Fibroblast of lung (primary cell): ENCODE results near the gene DOK3. TPM values are rescaled to one million over a fixed set of nuclear protein-coding genes. Genes with fewer than 3 reads are reported as not detected.
A peak's percentile ranks its signal among the peaks of the same experiment; 100 is the strongest.

Experiments used
- DNase-seq, 2 donors: peaks; one replicate each; pipeline versions ENCODE4 v3.0.0 to v3.0.0-alpha.2; 2010; ENCODE audit warnings: low read depth in 2 of 2
- H2AFZ ChIP-seq: 2 replicates; pipeline ENCODE4 v1.5.1; 2012; ENCODE audit warnings: low read length, control low read depth, inconsistent platforms
- H3K27ac ChIP-seq: 2 replicates; pipeline ENCODE4 v1.5.1; 2011; ENCODE audit warnings: low read length, control low read depth; ENCODE audit not compliant: insufficient read depth
- H3K27me3 ChIP-seq: 2 replicates; pipeline ENCODE4 v1.5.1; 2011; ENCODE audit warnings: mild to moderate bottlenecking, low read length; ENCODE audit not compliant: control insufficient read depth, insufficient read depth
- H3K36me3 ChIP-seq: 2 replicates; pipeline ENCODE4 v1.5.1; 2011; ENCODE audit warnings: low read length; ENCODE audit not compliant: control insufficient read depth, insufficient read depth
- H3K4me1 ChIP-seq: 2 replicates; pipeline ENCODE4 v1.5.1; 2011; ENCODE audit warnings: low read length; ENCODE audit not compliant: control insufficient read depth, insufficient read depth; ENCODE audit errors: extremely low read depth
- H3K4me2 ChIP-seq: 2 replicates; pipeline ENCODE4 v1.5.1; 2011; ENCODE audit warnings: low read length, control low read depth; ENCODE audit not compliant: insufficient read depth; ENCODE audit errors: extremely low read depth
- H3K4me3 ChIP-seq, 4 experiments: fragments of 200-600 bp in 1 of 4; sonication (generic) in 1 of 4; replicated peaks in 1 of 4; 2 replicates each; pipeline ENCODE4 v1.5.1; 2011 to 2016; ENCODE audit warnings: low read length in 4 of 4, low read depth in 3 of 4, mild to moderate bottlenecking in 3 of 4, control low read depth in 2 of 4, inconsistent platforms in 1 of 4, mixed read lengths in 1 of 4; ENCODE audit not compliant: insufficient read depth in 1 of 4; ENCODE audit errors: control extremely low read depth in 1 of 4
- H3K79me2 ChIP-seq: 2 replicates; pipeline ENCODE4 v1.5.1; 2012; ENCODE audit warnings: mild to moderate bottlenecking, low read length, inconsistent platforms; ENCODE audit not compliant: control insufficient read depth, insufficient read depth
- H3K9ac ChIP-seq: 2 replicates; pipeline ENCODE4 v1.5.1; 2011; ENCODE audit warnings: mild to moderate bottlenecking, low read length, control low read depth; ENCODE audit not compliant: insufficient read depth
- H3K9me3 ChIP-seq: 2 replicates; pipeline ENCODE4 v1.5.1; 2012; ENCODE audit warnings: low read depth, low read length; ENCODE audit not compliant: control insufficient read depth, insufficient read depth
- H4K20me1 ChIP-seq: 2 replicates; pipeline ENCODE4 v1.5.1; 2011; ENCODE audit warnings: low read length; ENCODE audit not compliant: control insufficient read depth, insufficient read depth; ENCODE audit errors: extremely low read depth
- EZH2 ChIP-seq: IDR thresholded peaks from 2 replicates; pipeline ENCODE4 v1.5.1; 2012; ENCODE audit warnings: low read length, control low read depth, mild to moderate bottlenecking; ENCODE audit errors: missing control alignments
- polyA plus RNA-seq, 2 donors: library from polyadenylated mRNA; depleted of rRNA in 1 of 2; stranded (reverse) in 1 of 2; unstranded in 1 of 2; fragments of >200 nt; gene quantifications; 2 replicates each; pipeline ENCODE4 v1.2.1, GENCODE V29; 2011 to 2012; ENCODE audit warnings: missing spikeins in 1 of 2
- total RNA-seq: library from RNA; depleted of rRNA; stranded (reverse); fragments of >200 nt; gene quantifications from 2 replicates; pipeline ENCODE4 v1.2.1, GENCODE V29; 2014
- TF ChIP-seq, protein P1 (sequence below), 2 donors: IDR thresholded peaks in 1 of 2; conservative IDR thresholded peaks in 1 of 2; 1 replicate in 1 of 2; 2 replicates in 1 of 2; pipeline ENCODE4 v1.5.1; 2011 to 2012; ENCODE audit warnings: low read length in 2 of 2, control low read depth in 1 of 2, inconsistent platforms in 1 of 2, low read depth in 1 of 2, mild to moderate bottlenecking in 1 of 2

Gene DOK3
- total and polyA plus RNA-seq, 2 donors (not counting 1 experiment from before 2014, with no cell fraction given): 0.99 to 1.5 TPM

DNA sequence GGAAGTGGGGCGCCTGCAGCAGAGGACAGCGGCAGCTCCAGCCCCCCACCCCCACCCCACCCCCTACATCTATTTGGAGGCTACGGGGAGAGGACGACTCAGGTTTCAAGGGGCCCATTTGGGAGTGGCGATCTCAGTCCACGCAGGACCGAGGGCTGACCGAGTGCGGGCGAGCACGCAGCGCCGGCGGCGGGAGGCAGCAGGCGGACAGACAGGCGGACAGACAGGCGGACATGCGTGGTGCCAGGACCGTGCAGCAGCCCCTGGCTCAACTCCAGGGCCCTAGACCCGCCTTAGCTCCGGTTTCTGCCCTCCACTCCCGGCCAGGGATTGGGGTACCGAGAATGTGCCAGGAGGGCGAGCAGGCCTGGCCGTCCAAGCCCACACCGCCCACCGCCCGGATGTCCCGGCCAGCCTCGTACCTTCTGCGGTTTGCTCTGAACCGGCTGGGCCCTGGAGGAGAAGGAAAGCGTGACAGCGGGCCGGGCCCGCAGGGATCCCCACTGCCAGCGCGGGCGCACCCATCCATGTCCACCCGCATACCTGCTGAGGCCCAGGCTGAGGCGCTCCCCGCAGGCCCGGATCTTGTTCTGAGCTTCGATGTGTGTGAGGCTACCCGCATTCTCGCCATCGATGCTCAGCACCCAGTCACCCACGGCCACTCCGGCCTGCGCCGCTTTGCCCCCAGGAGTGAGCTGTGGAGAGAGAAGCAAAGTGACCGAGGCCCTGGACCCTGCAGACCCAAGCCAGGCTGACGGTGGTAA, 17.5 kb downstream of the DOK3 start:
- no peak overlapping the region for H3K4me2 ChIP-seq
- no peak overlapping the region for H3K4me3 ChIP-seq
- H3K4me1 ChIP-seq: peaks cover 31% of the 10 kb centered on the region
- no peaks in the 10 kb centered on the region for H3K9me3 ChIP-seq
- no peak overlapping the region for H2AFZ ChIP-seq
- H4K20me1 ChIP-seq: no peaks in the 10 kb centered on the region
- peak overlapping the region; percentile 93 for H3K27ac ChIP-seq
- no peak for DNase-seq
- H3K36me3 ChIP-seq: peaks cover 69% of the 10 kb centered on the region
- no peaks in the 10 kb centered on the region for H3K27me3 ChIP-seq
- no peak overlapping the region for H3K9ac ChIP-seq
- H3K79me2 ChIP-seq: peaks cover 54% of the 10 kb centered on the region
- no peak for TF ChIP-seq EZH2
- TF ChIP-seq, protein P1, sequence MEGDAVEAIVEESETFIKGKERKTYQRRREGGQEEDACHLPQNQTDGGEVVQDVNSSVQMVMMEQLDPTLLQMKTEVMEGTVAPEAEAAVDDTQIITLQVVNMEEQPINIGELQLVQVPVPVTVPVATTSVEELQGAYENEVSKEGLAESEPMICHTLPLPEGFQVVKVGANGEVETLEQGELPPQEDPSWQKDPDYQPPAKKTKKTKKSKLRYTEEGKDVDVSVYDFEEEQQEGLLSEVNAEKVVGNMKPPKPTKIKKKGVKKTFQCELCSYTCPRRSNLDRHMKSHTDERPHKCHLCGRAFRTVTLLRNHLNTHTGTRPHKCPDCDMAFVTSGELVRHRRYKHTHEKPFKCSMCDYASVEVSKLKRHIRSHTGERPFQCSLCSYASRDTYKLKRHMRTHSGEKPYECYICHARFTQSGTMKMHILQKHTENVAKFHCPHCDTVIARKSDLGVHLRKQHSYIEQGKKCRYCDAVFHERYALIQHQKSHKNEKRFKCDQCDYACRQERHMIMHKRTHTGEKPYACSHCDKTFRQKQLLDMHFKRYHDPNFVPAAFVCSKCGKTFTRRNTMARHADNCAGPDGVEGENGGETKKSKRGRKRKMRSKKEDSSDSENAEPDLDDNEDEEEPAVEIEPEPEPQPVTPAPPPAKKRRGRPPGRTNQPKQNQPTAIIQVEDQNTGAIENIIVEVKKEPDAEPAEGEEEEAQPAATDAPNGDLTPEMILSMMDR (conservative IDR thresholded peaks at IDR 0.05 in 1 of 2, IDR thresholded peaks at IDR 0.05 in 1 of 2; ENCODE audit: low read depth in 1 of 2, low read length in 2 of 2): no peak

DNA sequence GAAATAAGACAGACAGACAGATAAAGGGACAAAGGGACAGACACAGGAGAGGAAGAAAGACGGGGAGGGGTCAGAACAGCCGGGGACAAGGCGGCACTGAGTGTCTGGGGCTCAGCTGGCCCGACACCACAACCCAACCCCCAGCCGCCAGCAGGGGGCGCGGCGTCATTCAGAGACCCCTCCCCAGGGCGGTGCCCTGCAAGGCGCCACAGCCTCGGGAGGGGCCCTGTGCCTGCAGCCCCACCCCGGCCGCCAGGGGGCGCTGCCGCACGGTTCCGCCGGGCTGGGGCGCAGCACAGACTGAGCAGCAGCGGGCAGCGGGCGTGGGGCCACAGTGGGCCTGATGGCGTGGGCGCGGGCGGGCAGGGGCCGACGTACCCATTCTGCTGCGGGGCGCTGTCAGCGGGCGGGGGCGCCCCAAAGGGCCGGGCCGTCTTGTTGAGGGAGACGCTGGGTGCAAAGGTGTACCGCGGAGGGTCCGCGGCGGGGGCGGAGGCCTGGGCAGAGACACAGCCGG, 18.1 kb downstream of the DOK3 start:
- Histone ChIP-seq H3K9ac (no peak overlapping the region), H3K36me3 (peaks cover 71% of the 10 kb centered on the region), H3K4me1 (peaks cover 31% of the 10 kb centered on the region), H3K9me3 (no peaks in the 10 kb centered on the region), H4K20me1 (no peaks in the 10 kb centered on the region), H3K27ac (peak overlapping the region; percentile 20), H3K79me2 (peaks cover 50% of the 10 kb centered on the region), H3K4me2 (no peak overlapping the region), H2AFZ (no peak overlapping the region), H3K27me3 (no peaks in the 10 kb centered on the region), H3K4me3 (no peak overlapping the region)
- TF ChIP-seq, protein P1 (conservative IDR thresholded peaks at IDR 0.05 in 1 of 2, IDR thresholded peaks at IDR 0.05 in 1 of 2; ENCODE audit: low read depth in 1 of 2, low read length in 2 of 2): peak; percentile 50 to 55
- no peak for TF ChIP-seq EZH2
- DNase-seq: peak in 1 of 2 donors; percentile 53

DNA sequence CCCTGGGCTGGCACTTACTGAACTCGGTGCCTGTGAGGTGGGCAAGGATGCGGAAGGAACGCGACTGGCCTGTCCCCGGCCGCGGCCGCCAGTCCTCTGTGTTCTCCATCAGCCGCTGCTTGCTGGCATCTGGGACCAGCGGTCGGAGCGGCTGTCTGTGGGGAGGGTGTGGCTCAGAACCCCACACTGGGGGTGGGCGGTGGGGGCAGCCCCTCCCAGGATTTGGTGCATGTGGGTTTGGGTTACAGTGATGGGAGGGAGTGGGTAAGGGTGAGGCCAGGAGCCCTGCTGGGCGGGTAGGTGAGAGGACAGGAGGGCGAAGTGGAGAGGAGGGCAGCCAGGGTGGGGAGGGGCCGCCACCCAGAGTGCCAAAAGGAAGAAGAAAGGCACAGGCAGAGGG, 18.6 kb downstream of the DOK3 start:
- H3K27ac ChIP-seq: peak overlapping the region; percentile 20
- H3K9me3 ChIP-seq: no peaks in the 10 kb centered on the region
- DNase-seq: no peak
- H3K79me2 ChIP-seq: peaks cover 47% of the 10 kb centered on the region
- H3K27me3 ChIP-seq: no peaks in the 10 kb centered on the region
- no peaks in the 10 kb centered on the region for H4K20me1 ChIP-seq
- peaks cover 72% of the 10 kb centered on the region for H3K36me3 ChIP-seq
- no peak overlapping the region for H3K9ac ChIP-seq
- no peak overlapping the region for H2AFZ ChIP-seq
- peaks cover 31% of the 10 kb centered on the region for H3K4me1 ChIP-seq
- TF ChIP-seq EZH2: no peak
- H3K4me3 ChIP-seq: no peak overlapping the region
- no peak overlapping the region for H3K4me2 ChIP-seq
